ENCODE measurements around the gene MLIP. TPM values are rescaled to one million over a fixed set of nuclear protein-coding genes. Genes with fewer than 3 reads are reported as not detected.
"Not testable (repeated sequence)": the region's sequence is repeated elsewhere in the genome, so short reads cannot be mapped to it uniquely, and the experiment has no call there.

Gene MLIP
- total and polyA plus RNA-seq, 2 of the 8 experiments (the other 6 are each of a cell fraction or from before 2014, with no cell fraction given): not detected

DNA sequence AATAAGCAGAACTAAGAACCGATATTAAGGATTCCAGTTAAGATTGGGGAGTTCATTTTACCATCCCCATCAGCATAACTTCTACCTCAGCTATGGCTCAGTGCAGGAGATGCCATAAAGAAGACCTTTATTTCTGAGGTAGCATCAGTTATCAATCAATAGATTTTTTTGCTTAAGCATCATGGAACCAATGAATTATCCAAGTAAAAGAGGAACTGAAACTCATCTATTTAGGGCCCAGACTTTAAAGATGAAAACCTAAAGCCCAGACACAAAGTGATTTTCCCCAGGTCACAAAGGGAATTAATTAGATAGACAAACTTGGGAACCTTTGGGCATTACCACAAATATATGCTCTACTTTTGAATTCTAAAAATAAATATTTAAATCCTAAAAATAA lies 137.8 kb downstream of the MLIP start (continued):
- TF ChIP-seq E2F6 (IDR thresholded peaks at IDR 0.05): no peak

DNA sequence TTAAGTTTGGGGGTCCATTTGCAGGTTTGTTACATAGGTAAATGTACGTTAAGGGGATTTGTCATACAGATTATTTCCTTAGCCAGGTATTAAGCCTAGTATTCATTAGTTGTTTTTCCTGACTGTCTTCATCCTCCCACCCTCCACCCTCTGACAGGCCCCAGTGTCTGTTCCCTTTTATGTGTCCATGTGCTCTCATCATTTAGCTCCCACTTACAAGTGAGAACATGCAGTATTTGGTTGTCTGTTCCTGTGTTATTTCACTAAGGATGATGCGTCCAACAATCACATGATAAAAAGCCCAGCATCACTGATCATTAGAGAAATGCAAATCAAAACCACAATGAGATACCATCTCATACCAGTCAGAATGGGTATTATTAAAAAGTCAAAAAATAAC lies 138.6 kb downstream of the MLIP start:
- H2AK5ac ChIP-seq (ENCODE audit: low read depth, low read length); H3K14ac ChIP-seq (ENCODE audit: insufficient read length); H3K18ac ChIP-seq (ENCODE audit: extremely low read depth, low read length); H2BK5ac ChIP-seq (ENCODE audit: low read depth, low read length); H3K4ac ChIP-seq (replicated peaks; ENCODE audit: insufficient read length, low read depth, low read length); H3K4me2 ChIP-seq (ENCODE audit: insufficient read depth in 1 of 2, low read depth in 2 of 2, low read length in 2 of 2); POLR2A ChIA-PET (ENCODE audit: partially characterized antibody); FAIRE-seq; H2AFZ ChIP-seq (ENCODE audit: low read length); H3K23me2 ChIP-seq (ENCODE audit: low read depth, low read length); H2BK15ac ChIP-seq (ENCODE audit: low read length); H3K27ac ChIP-seq (ENCODE audit: low read depth, low read length); H2BK120ac ChIP-seq (replicated peaks; ENCODE audit: low read depth, low read length); H2BK12ac ChIP-seq (ENCODE audit: low read depth, low read length); H3K27me3 ChIP-seq (replicated peaks in 1 of 4; ENCODE audit: control insufficient read depth in 3 of 4, extremely low read depth in 1 of 4, insufficient read depth in 3 of 4, low read length in 3 of 4); H3K56ac ChIP-seq (replicated peaks; ENCODE audit: insufficient read length, low read depth, low read length); H3K79me1 ChIP-seq (ENCODE audit: low read depth, low read length); H4K5ac ChIP-seq (ENCODE audit: insufficient read length, low read depth, low read length); H2BK20ac ChIP-seq (ENCODE audit: low read length); H4K91ac ChIP-seq (replicated peaks; ENCODE audit: insufficient read length, low read length); H3K9me3 ChIP-seq (ENCODE audit: insufficient read depth in 2 of 2, low read depth in 1 of 2, low read length in 1 of 2); DNase-seq (ENCODE audit: low read depth in 1 of 2, low spot score in 2 of 2); CTCF ChIA-PET (ENCODE audit: partially characterized antibody); H4K20me1 ChIP-seq (replicated peaks in 1 of 2; ENCODE audit: control insufficient read depth in 1 of 2, insufficient read depth in 2 of 2, low read length in 2 of 2); H3K36me3 ChIP-seq (ENCODE audit: control insufficient read depth in 2 of 4, insufficient read depth in 4 of 4, low read length in 3 of 4); H3K4me3 ChIP-seq (ENCODE audit: extremely low read depth in 1 of 4, insufficient read depth in 2 of 4, low read depth in 3 of 4, low read length in 4 of 4); H4K8ac ChIP-seq (ENCODE audit: extremely low read depth, insufficient read depth, low read length); H3K9ac ChIP-seq (replicated peaks in 1 of 4; ENCODE audit: extremely low read depth in 1 of 4, low read depth in 3 of 4, low read length in 3 of 4); H3K4me1 ChIP-seq (replicated peaks in 1 of 4; ENCODE audit: control insufficient read depth in 3 of 4, insufficient read depth in 4 of 4, low read length in 3 of 4); H3K23ac ChIP-seq (ENCODE audit: insufficient read length); H3K79me2 ChIP-seq (ENCODE audit: control insufficient read depth in 1 of 2, insufficient read depth in 2 of 2, low read length in 2 of 2): not testable (repeated sequence)
- whole genome bisulfite sequencing, 2 experiments (ENCODE audit: extremely low coverage in 1 of 2, insufficient coverage in 1 of 2, insufficient read length in 1 of 2, insufficient replicate concordance in 2 of 2, low coverage in 1 of 2, low lambda C conversion rate in 2 of 2, missing lambda C conversion rate in 1 of 2): 92% methylated on average over 2 of the region's 2 CpGs; no CpG with 5 or more reads in 1 of the 2 experiments
